K562 (cell line): ENCODE measurements around the gene PRXL2B. TPM values are rescaled to one million over a fixed set of nuclear protein-coding genes. Genes with fewer than 3 reads are reported as not detected.

Experiments
- ATAC-seq: fragments of 200-7000 bp; cut with Tn5 transposase; 3 replicates; pipeline ENCODE4 v1.9.1; 2020; ENCODE audit warnings: moderate library complexity
- BruUV-seq: library from RNA; stranded (reverse); fragments of 400-500 nt; replicated peaks from 2 replicates; lab custom pipeline; 2021; lab: Mats Ljungman, UMichigan
- CTCF ChIA-PET: fragments of 300-600 bp; formaldehyde crosslinking; extraction: SDS; loops from one replicate; lab custom pipeline; 2021; ENCODE audit warnings: low intra/inter-chr PET ratio; lab: Yijun Ruan, JAX
- POLR2A ChIA-PET: fragments of 300-600, 350-650 bp; sonication (Branson Sonifier 250); formaldehyde crosslinking; extraction: SDS; loops from one replicate; lab custom pipeline; 2021; ENCODE audit warnings: antibody characterized with exemption, inconsistent platforms; lab: Yijun Ruan, JAX
- DNase-seq, 4 experiments: peaks; one replicate each; pipeline versions ENCODE4 v3.0.0 to v3.0.0-alpha.2; 2011 to 2018; ENCODE audit warnings: low spot score in 3 of 4, mixed read lengths in 3 of 4; ENCODE audit errors: extremely low read depth in 1 of 4
- FAIRE-seq: peaks from 2 replicates; lab custom pipeline; 2011; peaks lifted over from hg19 to GRCh38; lab: Jason Lieb, UNC
- H2AFZ ChIP-seq: 2 replicates; pipeline ENCODE4 v1.6.0; 2011; ENCODE audit warnings: low read depth, low read length, control low read depth, inconsistent platforms
- H3K27ac ChIP-seq: fragments of 200-600 bp; 3 replicates; pipeline ENCODE4 v1.8.0; 2011; ENCODE audit warnings: low read depth, mild to moderate bottlenecking, control low read depth, inconsistent platforms, low read length, moderate library complexity, mixed read lengths; ENCODE audit errors: extremely low read depth
- H3K27me3 ChIP-seq, 2 experiments: fragments of 300-600 bp in 1 of 2; 2 replicates in 1 of 2; 3 replicates in 1 of 2; pipeline versions ENCODE4 v1.6.0 to v1.8.0; 2011; ENCODE audit warnings: inconsistent platforms in 2 of 2, low read length in 2 of 2, mild to moderate bottlenecking in 1 of 2, mixed read lengths in 1 of 2, moderate library complexity in 1 of 2; ENCODE audit not compliant: control insufficient read depth in 2 of 2, insufficient read depth in 2 of 2
- H3K36me3 ChIP-seq: fragments of 300-600 bp; 3 replicates; pipeline ENCODE4 v1.8.0; 2011; ENCODE audit warnings: mild to moderate bottlenecking, low read length, inconsistent platforms; ENCODE audit not compliant: control insufficient read depth, insufficient read depth
- H3K4me1 ChIP-seq, 2 experiments: fragments of 200-600 bp in 1 of 2; replicated peaks in 1 of 2; 2 replicates in 1 of 2; 3 replicates in 1 of 2; pipeline versions ENCODE4 v1.5.1 to v1.8.0; 2011; ENCODE audit warnings: inconsistent platforms in 2 of 2, low read length in 2 of 2, mild to moderate bottlenecking in 1 of 2, mixed read lengths in 1 of 2, moderate library complexity in 1 of 2; ENCODE audit not compliant: control insufficient read depth in 2 of 2, insufficient read depth in 2 of 2
- H3K4me2 ChIP-seq: 2 replicates; pipeline ENCODE4 v1.6.1; 2011; ENCODE audit warnings: low read length, control low read depth, inconsistent platforms, mixed read lengths; ENCODE audit not compliant: insufficient read depth
- H3K4me3 ChIP-seq: fragments of 200-600 bp; sonication (generic), shearing (Covaris generic); 2 replicates; pipeline ENCODE4 v1.5.1; 2016; ENCODE audit warnings: control low read depth, inconsistent platforms
- H3K79me2 ChIP-seq: fragments of 200-600 bp; 3 replicates; pipeline ENCODE4 v1.8.0; 2011; ENCODE audit warnings: low read length, inconsistent platforms; ENCODE audit not compliant: control insufficient read depth, insufficient read depth
- H3K9ac ChIP-seq, 2 experiments: 2 replicates each; pipeline versions ENCODE4 v1.6.0 to v1.6.1; 2011; ENCODE audit warnings: low read depth in 2 of 2, low read length in 2 of 2, control low read depth in 1 of 2, inconsistent platforms in 1 of 2, mild to moderate bottlenecking in 1 of 2, mixed read lengths in 1 of 2; ENCODE audit not compliant: insufficient read depth in 1 of 2
- H3K9me1 ChIP-seq: one replicate; pipeline ENCODE4 v1.6.0; 2011; ENCODE audit warnings: inconsistent platforms, mild to moderate bottlenecking, low read length, moderate library complexity; ENCODE audit not compliant: control insufficient read depth, insufficient read depth
- H3K9me3 ChIP-seq: replicated peaks from 2 replicates; pipeline ENCODE4 v1.5.1; 2011; ENCODE audit warnings: low read depth, low read length, inconsistent platforms; ENCODE audit not compliant: control insufficient read depth, insufficient read depth
- H4K20me1 ChIP-seq: replicated peaks from 2 replicates; pipeline ENCODE4 v1.6.1; 2011; ENCODE audit warnings: low read length, inconsistent platforms, mixed read lengths; ENCODE audit not compliant: control insufficient read depth, insufficient read depth
- E2F8 ChIP-seq: fragments of 450-650 bp; IDR thresholded peaks from 2 replicates; pipeline ENCODE4 v1.7.1; 2018; ENCODE audit warnings: mild to moderate bottlenecking, low read depth; ENCODE audit not compliant: partially characterized antibody
- NCOA2 ChIP-seq, 2 experiments: fragments of 450-650 bp; IDR thresholded peaks; 2 replicates each; pipeline ENCODE4 v1.6.1; 2018; ENCODE audit warnings: mild to moderate bottlenecking in 2 of 2, moderate library complexity in 1 of 2; ENCODE audit not compliant: partially characterized antibody in 2 of 2
- NFIC ChIP-seq: fragments of 450-650 bp; IDR thresholded peaks from 2 replicates; pipeline ENCODE4 v1.6.1; 2017; ENCODE audit warnings: mild to moderate bottlenecking, inconsistent platforms
- NR3C1 ChIP-seq: sonication (generic); formaldehyde crosslinking; IDR thresholded peaks from 2 replicates; pipeline ENCODE4 v1.8.1; 2022; ENCODE audit warnings: missing genetic modification reagents
- PHF8 ChIP-seq: fragments of 200-600 bp; sonication (generic); IDR thresholded peaks from 2 replicates; pipeline ENCODE4 v1.6.1; 2012; ENCODE audit warnings: mixed run types, mild to moderate bottlenecking, inconsistent platforms, low read length, moderate library complexity, borderline replicate concordance
- RBFOX2 ChIP-seq: fragments of 200-400 bp; formaldehyde crosslinking; IDR thresholded peaks from 2 replicates; pipeline ENCODE4 v1.6.1; 2017; ENCODE audit warnings: low read depth, mild to moderate bottlenecking, low read length, moderate library complexity
- VEZF1 ChIP-seq: fragments of 200-800 bp; sonication (Bioruptor generic); IDR thresholded peaks from 2 replicates; pipeline ENCODE4 v1.6.1; 2017; ENCODE audit warnings: missing genetic modification characterization, missing compliant biosample characterization
- ZBTB7A ChIP-seq: IDR thresholded peaks from 2 replicates; pipeline ENCODE4 v1.6.1; 2011; ENCODE audit warnings: low read depth, mild to moderate bottlenecking, low read length, moderate library complexity, borderline replicate concordance; ENCODE audit not compliant: control insufficient read depth
- ZNF740 ChIP-seq, 3 experiments: fragments of 200-800 bp in 1 of 3; sonication (Bioruptor generic) in 1 of 3; sonication (generic) in 1 of 3; formaldehyde crosslinking in 1 of 3; IDR thresholded peaks; 2 replicates each; pipeline versions ENCODE4 v1.6.1 to v1.8.0; 2016 to 2022; ENCODE audit warnings: mild to moderate bottlenecking in 2 of 3, missing compliant biosample characterization in 2 of 3, missing genetic modification characterization in 2 of 3, missing genetic modification reagents in 1 of 3
- WGBS: fragments of 100-300 bp; shearing (Covaris generic); methylation state at CpG from one replicate; pipeline ENCODE4 v1.1.6; 2016; ENCODE audit warnings: low coverage, mixed read lengths; ENCODE audit not compliant: insufficient coverage; ENCODE audit errors: missing lambda C conversion rate; 5-methylcytosine and 5-hydroxymethylcytosine counted together
- in situ Hi-C: fragments of 300-500 bp; cut with MboI; formaldehyde crosslinking; loops from 4 replicates; pipeline ENCODE4 v1.15.0; 2018; ENCODE audit warnings: inconsistent platforms, mixed read lengths
- intact Hi-C: fragments of 100-400 bp; cut with micrococcal nuclease; formaldehyde crosslinking; loops from 2 replicates; pipeline ENCODE4 v1.14.2; 2022
- polyA plus RNA-seq, 8 experiments: library from polyadenylated mRNA; depleted of rRNA in 4 of 8; stranded (reverse) in 5 of 8; unstranded in 3 of 8; fragments of >200 nt; fragmentation: Nextera tagmentation in 2 of 8; fragmentation: Illumina TruSeq in 1 of 8; extraction: Ambion mirVana in 2 of 8; extraction: Trizol in 1 of 8; gene quantifications; 2 replicates each; pipeline versions ENCODE4 v1.2.1 to v1.2.3, GENCODE V29; 2011 to 2014; ENCODE audit warnings: inconsistent platforms in 1 of 8, missing spikeins in 1 of 8
- total RNA-seq, 7 experiments: library from RNA; depleted of rRNA in 6 of 7; stranded (reverse); fragments of >200 nt in 6 of 7; fragmentation: Illumina TruSeq in 2 of 7; extraction: Trizol in 2 of 7; gene quantifications; 2 replicates each; pipeline versions ENCODE4 v1.2.1 to v1.2.3, GENCODE V29; 2011 to 2021; ENCODE audit warnings: low replicate concordance in 1 of 7

PRXL2B gene
- total and polyA plus RNA-seq, 9 of the 15 experiments (the other 6 are each of a cell fraction or from before 2014, with no cell fraction given): 0.99 to 25.3 (median 11.8) TPM

DNA sequence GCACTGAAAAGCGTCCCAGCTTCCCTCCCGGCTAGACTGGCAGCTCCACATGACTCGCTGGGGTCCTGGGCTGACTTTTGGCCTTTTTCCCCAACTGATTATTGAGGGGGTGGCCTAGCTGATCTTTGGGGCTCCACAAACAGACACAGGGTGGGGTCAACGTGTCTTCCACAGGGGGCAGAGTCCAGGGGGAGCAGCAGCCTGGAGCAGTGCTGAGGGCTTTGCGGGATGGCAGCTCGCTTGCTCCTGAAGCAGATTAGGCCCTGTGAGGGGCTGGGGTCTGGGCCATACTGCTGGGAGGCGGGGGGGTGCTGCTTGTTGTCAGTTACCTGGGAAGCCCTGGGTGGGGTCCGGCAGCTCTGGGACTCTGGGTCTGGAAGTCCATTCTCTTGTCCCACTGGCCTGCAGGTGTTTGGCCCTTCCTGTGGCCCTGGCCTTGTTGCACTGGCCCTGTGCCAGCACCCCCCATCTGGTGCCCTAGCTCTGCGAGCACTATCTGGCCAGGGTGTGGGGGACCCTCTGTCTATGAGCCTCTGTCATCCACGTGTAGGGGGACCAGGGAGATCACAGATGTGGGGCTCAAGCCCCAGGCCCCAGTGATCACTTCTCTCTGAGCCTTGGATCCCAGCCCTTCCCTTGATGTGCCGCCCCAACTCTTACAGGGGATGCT, 44.2 kb upstream of the PRXL2B start:
- DNase-seq (no peak), ATAC-seq (no peak), FAIRE-seq (peak; percentile 54)
- 60% methylated on average over 10 of the region's 11 CpGs for WGBS
- no peak overlapping the region for H3K4me3 ChIP-seq
- H4K20me1 ChIP-seq: no peaks in the 10 kb centered on the region; the same call in 1 of the 2 replicates
- peak overlapping the region; percentile 28 to 84 for H3K9ac ChIP-seq
- in situ Hi-C loops (loop anchor here (25.0 kb wide), 1 partner anchor 355 kb away; the partner anchor contains the start of gene FAAP20), intact Hi-C loops (loop anchor here (10.0 kb wide), 2 partner anchors 102 to 348 kb away; partner anchors contain the start of gene FAAP20)
- BruUV-seq: no TSS peak
- no peaks in the 10 kb centered on the region for H3K9me3 ChIP-seq
- peak overlapping the region; percentile 78 for H2AFZ ChIP-seq
- H3K4me1 ChIP-seq: peaks cover 56 to 86% of the 10 kb centered on the region in 2 experiments
- H3K4me2 ChIP-seq: no peak overlapping the region; the same call in 1 of the 2 replicates
- ChIA-PET POLR2A (interaction anchor here (0.6 to 0.9 kb wide), 6 partner anchors 19 to 344 kb away, joined by 3 read pairs; no protein-coding TSS in a partner anchor), CTCF (no interaction called here)
- H3K36me3 ChIP-seq: no peaks in the 10 kb centered on the region
- TF ChIP-seq NCOA2 (IDR thresholded peaks at IDR 0.05; ENCODE audit: partially characterized antibody in 2 of 2) (no peak), PHF8 (peak; percentile 3; the same call in 1 of the 2 replicates), VEZF1 (CRISPR knock-in tag) (0 out of 2 replicates have a peak, but pooled peaks have one; percentile 5), E2F8 (no peak), ZNF740 (CRISPR knock-in tag; IDR thresholded peaks at IDR 0.05) (peak; percentile 71; the same call in 1 of the 2 replicates), ZNF740 (tag; IDR thresholded peaks at IDR 0.05) (no peak), ZBTB7A (peak; percentile 42), NFIC (peak; percentile 97), NR3C1 (CRISPR knock-in tag) (0 out of 2 replicates have a peak, but pooled peaks have one; percentile 35), RBFOX2 (0 out of 2 replicates have a peak, but pooled peaks have one; percentile 0)
- peak overlapping the region; percentile 63 for H3K27ac ChIP-seq
- peaks cover 4% of the 10 kb centered on the region; the same call in 1 of the 3 replicates for H3K79me2 ChIP-seq
- peaks cover 7% of the 10 kb centered on the region for H3K9me1 ChIP-seq
- H3K27me3 ChIP-seq: peaks cover 0 to 9% of the 10 kb centered on the region in 2 experiments; a peak in 2 of 5 replicates
